ENCODE results near the gene CCDC38. TPM values are rescaled to one million over a fixed set of nuclear protein-coding genes. Genes with fewer than 3 reads are reported as not detected.

CCDC38 gene
- total and polyA plus RNA-seq, 3 donors from 2014 or later, result 7.7 to 31.8 (median 25.8) TPM

- Histone ChIP-seq H3K27me3 (no peaks in the 10 kb centered on the region), H3K9me3 (no peaks in the 10 kb centered on the region), H3K36me3 (ENCODE audit: low read depth, missing control alignments) (no peaks in the 10 kb centered on the region), H3K4me3 (peak within 1 kb of the TSS; percentile 80 to 82), H3K4me1 (peaks cover 5% of the 10 kb centered on the region), H3K27ac (peak within 1 kb of the TSS; percentile 41 to 81)
- intact Hi-C loops (cut with DNase I; ENCODE audit: low total_unique reads), result no loop called here
- TF ChIP-seq CTCF (IDR thresholded peaks at IDR 0.05), result no peak
- TF ChIP-seq POLR2A (IDR thresholded peaks at IDR 0.05), result no peak
- peak; percentile 98 for DNase-seq
- WGBS, 2 donors, result 0 to 1% methylated on average over 43 to 54 of the region's 54 CpGs
Observed at GRCh38 chr12:95858451-95859343, 83.7 kb downstream of the CCDC38 start, which contains the start of gene SNRPF. Gene SNRPF, plus strand, starts transcription at chr12:95858952. Its CDS starts 122 bp downstream, at chr12:95859074.

GRCh38 chr12:95857799-95858198 lies 84.6 kb downstream of the CCDC38 start:
- 37 to 38% methylated on average over 18 of the region's 18 CpGs for WGBS, 2 donors
- DNase-seq, result peak; percentile 21
- H3K36me3 ChIP-seq (ENCODE audit: low read depth, missing control alignments), result no peaks in the 10 kb centered on the region
- H3K4me3 ChIP-seq, result peak overlapping the region; percentile 80 to 82
- H3K4me1 ChIP-seq, result peaks cover 5% of the 10 kb centered on the region
- H3K9me3 ChIP-seq, result no peaks in the 10 kb centered on the region
- intact Hi-C loops (cut with DNase I; ENCODE audit: low total_unique reads), result no loop called here
- H3K27ac ChIP-seq, result no peak overlapping the region
- TF ChIP-seq CTCF (IDR thresholded peaks at IDR 0.05) (no peak), POLR2A (IDR thresholded peaks at IDR 0.05) (no peak)
- no peaks in the 10 kb centered on the region for H3K27me3 ChIP-seq

GRCh38 chr12:95857156-95857555 lies 85.3 kb downstream of the CCDC38 start:
- DNase-seq, result no peak
- intact Hi-C loops (cut with DNase I; ENCODE audit: low total_unique reads), result no loop called here
- WGBS, 2 donors, result 80 to 81% methylated on average over 7 of the region's 7 CpGs
- Histone ChIP-seq H3K36me3 (ENCODE audit: low read depth, missing control alignments) (no peaks in the 10 kb centered on the region), H3K9me3 (no peaks in the 10 kb centered on the region), H3K27me3 (no peaks in the 10 kb centered on the region), H3K4me1 (peaks cover 5% of the 10 kb centered on the region), H3K27ac (no peak overlapping the region), H3K4me3 (peak overlapping the region; percentile 80 to 82)
- no peak for TF ChIP-seq CTCF (IDR thresholded peaks at IDR 0.05)
- no peak for TF ChIP-seq POLR2A (IDR thresholded peaks at IDR 0.05)

GRCh38 chr12:95852133-95852532 lies 90.3 kb downstream of the CCDC38 start:
- intact Hi-C loops (cut with DNase I; ENCODE audit: low total_unique reads), result no loop called here

More at GRCh38 chr12:95852133-95852532, 90.3 kb downstream of the CCDC38 start:
- no peak for TF ChIP-seq POLR2A (IDR thresholded peaks at IDR 0.05)
- TF ChIP-seq CTCF (IDR thresholded peaks at IDR 0.05), result no peak
- Histone ChIP-seq H3K9me3 (no peaks in the 10 kb centered on the region), H3K4me3 (no peak overlapping the region), H3K4me1 (no peaks in the 10 kb centered on the region), H3K36me3 (ENCODE audit: low read depth, missing control alignments) (no peaks in the 10 kb centered on the region), H3K27ac (no peak overlapping the region), H3K27me3 (no peaks in the 10 kb centered on the region)
- no peak for DNase-seq
- WGBS, 2 donors, result 86 to 88% methylated on average over 4 of the region's 4 CpGs
